H9 (cell line): ENCODE results near the gene DENR. TPM values are rescaled to one million over a fixed set of nuclear protein-coding genes. Genes with fewer than 3 reads are reported as not detected.

Source experiments
- DNase-seq: peaks from one replicate; pipeline ENCODE4 v3.0.0-alpha.2; 2017
- H2AFZ ChIP-seq: one replicate; pipeline ENCODE4 v1.6.1; 2013; ENCODE audit warnings: mild to moderate bottlenecking, low read length, control low read depth, moderate library complexity
- H2AK5ac ChIP-seq: 2 replicates; pipeline ENCODE4 v1.6.1; 2013; ENCODE audit warnings: low read length, control low read depth, mixed read lengths; ENCODE audit not compliant: insufficient read length
- H2BK120ac ChIP-seq: one replicate; pipeline ENCODE4 v1.6.1; 2013; ENCODE audit warnings: low read depth, mild to moderate bottlenecking, low read length, control low read depth, inconsistent platforms; ENCODE audit not compliant: poor library complexity, severe bottlenecking
- H2BK12ac ChIP-seq: 2 replicates; pipeline ENCODE4 v1.6.1; 2013; ENCODE audit warnings: low read length, control low read depth, mixed read lengths, low read depth; ENCODE audit not compliant: insufficient read length
- H2BK15ac ChIP-seq: 2 replicates; pipeline ENCODE4 v1.6.1; 2013; ENCODE audit warnings: low read depth, low read length, control low read depth
- H2BK20ac ChIP-seq: one replicate; pipeline ENCODE4 v1.6.1; 2013; ENCODE audit warnings: low read depth, mild to moderate bottlenecking, low read length, control low read depth, inconsistent platforms; ENCODE audit not compliant: poor library complexity, severe bottlenecking
- H2BK5ac ChIP-seq: 2 replicates; pipeline ENCODE4 v1.6.1; 2013; ENCODE audit warnings: low read length, control low read depth, mixed read lengths; ENCODE audit not compliant: insufficient read length
- H3K14ac ChIP-seq: 2 replicates; pipeline ENCODE4 v1.6.1; 2013; ENCODE audit warnings: low read length, control low read depth; ENCODE audit not compliant: insufficient read depth
- H3K18ac ChIP-seq: 2 replicates; pipeline ENCODE4 v1.6.1; 2013; ENCODE audit warnings: low read depth, mild to moderate bottlenecking, mixed read lengths, low read length, control low read depth; ENCODE audit not compliant: insufficient read length
- H3K23ac ChIP-seq: 2 replicates; pipeline ENCODE4 v1.6.1; 2013; ENCODE audit warnings: low read length, control low read depth, mixed read lengths, low read depth; ENCODE audit not compliant: insufficient read length
- H3K23me2 ChIP-seq: 2 replicates; pipeline ENCODE4 v1.6.1; 2013; ENCODE audit warnings: low read depth, mild to moderate bottlenecking, mixed read lengths, low read length, control low read depth; ENCODE audit not compliant: insufficient read length, poor library complexity, severe bottlenecking
- H3K27ac ChIP-seq: 2 replicates; pipeline ENCODE4 v1.5.1; 2013; ENCODE audit warnings: low read length, control low read depth, mixed read lengths, low read depth; ENCODE audit not compliant: insufficient read length
- H3K27me3 ChIP-seq: 2 replicates; pipeline ENCODE4 v1.6.1; 2013; ENCODE audit warnings: low read length, control low read depth, inconsistent platforms; ENCODE audit not compliant: insufficient read depth
- H3K4ac ChIP-seq: 2 replicates; pipeline ENCODE4 v1.6.1; 2013; ENCODE audit warnings: low read depth, mild to moderate bottlenecking, control low read depth, inconsistent platforms, low read length, moderate library complexity
- H3K4me1 ChIP-seq: 2 replicates; pipeline ENCODE4 v1.6.1; 2013; ENCODE audit warnings: low read length, control low read depth, inconsistent platforms; ENCODE audit not compliant: insufficient read depth
- H3K4me2 ChIP-seq: 2 replicates; pipeline ENCODE4 v1.6.1; 2013; ENCODE audit warnings: low read length, control low read depth, mixed read lengths; ENCODE audit not compliant: insufficient read length, insufficient read depth
- H3K56ac ChIP-seq: 2 replicates; pipeline ENCODE4 v1.6.1; 2013; ENCODE audit warnings: low read depth, mild to moderate bottlenecking, mixed read lengths, low read length, control low read depth; ENCODE audit not compliant: insufficient read length
- H3K79me1 ChIP-seq: 2 replicates; pipeline ENCODE4 v1.6.1; 2013; ENCODE audit warnings: low read depth, mild to moderate bottlenecking, moderate library complexity, low read length, control low read depth, inconsistent platforms; ENCODE audit not compliant: insufficient read depth, poor library complexity, severe bottlenecking
- H3K79me2 ChIP-seq: 2 replicates; pipeline ENCODE4 v1.6.1; 2013; ENCODE audit warnings: low read length, control low read depth, inconsistent platforms; ENCODE audit not compliant: insufficient read depth
- H3K9ac ChIP-seq: 2 replicates; pipeline ENCODE4 v1.6.1; 2013; ENCODE audit warnings: low read length, control low read depth, mixed read lengths; ENCODE audit not compliant: insufficient read length; ENCODE audit errors: extremely low read depth
- H3K9me3 ChIP-seq: one replicate; pipeline ENCODE4 v1.6.1; 2013; ENCODE audit warnings: low read depth, low read length, inconsistent platforms; ENCODE audit not compliant: control insufficient read depth
- H3T11ph ChIP-seq: one replicate; pipeline ENCODE4 v1.6.1; 2013; ENCODE audit warnings: mild to moderate bottlenecking, low read length, control low read depth, inconsistent platforms
- H4K20me1 ChIP-seq: one replicate; pipeline ENCODE4 v1.6.1; 2013; ENCODE audit not compliant: control insufficient read depth, insufficient read length, insufficient read depth
- H4K5ac ChIP-seq: 2 replicates; pipeline ENCODE4 v1.6.1; 2013; ENCODE audit warnings: low read depth, mild to moderate bottlenecking, mixed read lengths, low read length, control low read depth; ENCODE audit not compliant: insufficient read length
- H4K8ac ChIP-seq: replicated peaks from 2 replicates; pipeline ENCODE4 v1.6.1; 2013; ENCODE audit warnings: low read length, control low read depth, mixed read lengths, low read depth; ENCODE audit not compliant: insufficient read length
- H4K91ac ChIP-seq: 2 replicates; pipeline ENCODE4 v1.6.1; 2013; ENCODE audit warnings: low read depth, mild to moderate bottlenecking, moderate library complexity, mixed read lengths, low read length, control low read depth; ENCODE audit not compliant: insufficient read length
- H3K27ac Mint-ChIP-seq, 3 experiments: 2 replicates in 2 of 3; 3 replicates in 1 of 3; pipeline ENCODE4 v1.8.0; 2020 to 2021; ENCODE audit warnings: mixed read lengths in 3 of 3, mild to moderate bottlenecking in 1 of 3, moderate library complexity in 1 of 3
- H3K27me3 Mint-ChIP-seq: 2 replicates; pipeline ENCODE4 v1.8.0; 2021; ENCODE audit warnings: low read depth, mild to moderate bottlenecking, moderate library complexity, mixed read lengths
- H3K36me3 Mint-ChIP-seq, 3 experiments: 2 replicates in 2 of 3; 3 replicates in 1 of 3; pipeline ENCODE4 v1.8.0; 2020 to 2021; ENCODE audit warnings: low read depth in 3 of 3, mixed read lengths in 3 of 3; ENCODE audit not compliant: insufficient read depth in 1 of 3
- H3K4me1 Mint-ChIP-seq, 2 experiments: 2 replicates each; pipeline ENCODE4 v1.8.0; 2020; ENCODE audit warnings: mixed read lengths in 2 of 2
- H3K4me3 Mint-ChIP-seq, 2 experiments: 2 replicates in 1 of 2; 3 replicates in 1 of 2; pipeline ENCODE4 v1.8.0; 2020 to 2021; ENCODE audit warnings: mild to moderate bottlenecking in 2 of 2, mixed read lengths in 2 of 2, moderate library complexity in 1 of 2
- H3K9me3 Mint-ChIP-seq, 2 experiments: 2 replicates in 1 of 2; 3 replicates in 1 of 2; pipeline ENCODE4 v1.8.0; 2020; ENCODE audit warnings: mild to moderate bottlenecking in 2 of 2, mixed read lengths in 2 of 2, moderate library complexity in 1 of 2
- CTCF ChIP-seq: fragments of 200-600 bp; sonication (generic); conservative IDR thresholded peaks from 3 replicates; pipeline ENCODE4 v1.8.0; 2021; ENCODE audit warnings: antibody characterized with exemption, mild to moderate bottlenecking
- WGBS: extraction: QIAGEN DNeasy Blood & Tissue Kit; methylation state at CpG from one replicate; pipeline ENCODE4 v1.1.7; 2013; ENCODE audit warnings: missing lambda C conversion rate, low lambda C conversion rate, mixed read lengths; ENCODE audit not compliant: insufficient read length; ENCODE audit errors: extremely low coverage; 5-methylcytosine and 5-hydroxymethylcytosine counted together
- total RNA-seq: library from RNA; stranded (reverse); gene quantifications from 2 replicates; pipeline ENCODE4 v1.2.1, GENCODE V29; 2021

Gene DENR
- total RNA-seq, 1 experiment from 2014 or later: 104 TPM

GRCh38 chr12:122793685-122794106, 41.1 kb downstream of the DENR start:
- Histone ChIP-seq H3K9ac (no peak overlapping the region), H3K14ac (no peak overlapping the region), H2BK5ac (no peak overlapping the region), H3K9me3 (no peaks in the 10 kb centered on the region), H2BK120ac (no peak overlapping the region), H3K27me3 (no peaks in the 10 kb centered on the region), H4K91ac (no peak overlapping the region), H4K20me1 (no peaks in the 10 kb centered on the region), H3K27ac (no peak overlapping the region), H3K23ac (no peak overlapping the region), H3K4me2 (no peak overlapping the region), H2AFZ (no peak overlapping the region), H3K79me1 (no peaks in the 10 kb centered on the region), H3T11ph (no peak overlapping the region), H4K5ac (no peak overlapping the region), H2AK5ac (no peak overlapping the region), H3K18ac (no peak overlapping the region), H2BK12ac (no peak overlapping the region), H3K4me1 (no peaks in the 10 kb centered on the region), H4K8ac (no peak overlapping the region), H3K4ac (no peak overlapping the region), H3K23me2 (no peaks in the 10 kb centered on the region), H3K79me2 (no peaks in the 10 kb centered on the region), H3K56ac (no peak overlapping the region), H2BK15ac (no peak overlapping the region), H2BK20ac (no peak overlapping the region)
- peak; percentile 80 for TF ChIP-seq CTCF
- H3K36me3 Mint-ChIP-seq: no peaks in the 10 kb centered on the region
- no CpG with 5 or more reads among the region's 10 CpGs for WGBS
- H3K4me3 Mint-ChIP-seq: no peak overlapping the region
- no peaks in the 10 kb centered on the region; a peak in 1 of 5 replicates for H3K9me3 Mint-ChIP-seq
- peaks cover 7 to 10% of the 10 kb centered on the region in 2 experiments for H3K4me1 Mint-ChIP-seq
- no peaks in the 10 kb centered on the region for H3K27me3 Mint-ChIP-seq
- H3K27ac Mint-ChIP-seq: no peak overlapping the region
- DNase-seq: no peak
